Middle frontal gyrus (tissue), 1 donor: Measurements from ENCODE around the gene GIGYF2.

ENCODE experiments used
- DNase-seq: peaks from one replicate; pipeline ENCODE4 v3.0.0-alpha.2; 2015; ENCODE audit warnings: low spot score; ENCODE audit errors: extremely low spot score

Gene GIGYF2

DNA sequence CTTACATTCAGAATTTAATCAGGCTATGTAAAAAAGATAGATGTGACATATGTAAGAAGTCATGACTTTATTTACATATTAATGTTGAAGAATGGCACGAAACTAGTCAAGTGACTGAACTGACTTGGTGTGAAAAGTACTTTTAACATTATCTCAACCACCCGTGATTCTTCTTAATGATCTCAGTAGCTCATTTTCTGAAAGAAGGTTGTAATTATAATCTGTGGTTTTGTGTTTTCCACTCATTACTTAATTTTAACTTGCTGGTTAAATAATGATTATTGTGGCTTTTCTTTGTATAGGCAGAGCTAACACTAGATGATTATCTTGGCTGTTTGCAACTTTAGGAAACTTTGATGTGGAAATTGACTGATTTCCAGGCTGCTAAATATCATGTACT lies 60.8 kb downstream of the GIGYF2 start:
- DNase-seq: no peak

- DNase-seq: no peak
Measured at GRCh38 chr2:232761301-232761907, 64.3 kb downstream of the GIGYF2 start.

DNA sequence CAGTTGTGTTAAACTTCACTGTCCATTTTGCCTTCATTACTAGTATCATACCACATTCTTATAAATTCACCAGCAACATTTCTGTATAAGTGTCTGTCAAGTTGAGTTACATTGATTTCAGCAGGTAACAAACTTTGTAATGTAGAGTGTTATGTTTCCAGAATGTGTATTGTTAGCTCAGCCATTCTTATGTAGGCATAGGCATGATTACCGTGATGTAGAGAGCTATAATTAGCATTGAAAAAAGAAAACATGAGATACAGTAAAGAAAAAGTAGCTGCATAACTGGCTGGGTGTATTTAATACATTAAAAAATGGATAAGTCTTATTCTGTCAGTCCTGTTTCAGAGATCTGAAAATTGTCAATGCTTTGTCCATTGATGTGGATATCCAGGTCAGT lies 70.7 kb downstream of the GIGYF2 start:
- no peak for DNase-seq

DNA sequence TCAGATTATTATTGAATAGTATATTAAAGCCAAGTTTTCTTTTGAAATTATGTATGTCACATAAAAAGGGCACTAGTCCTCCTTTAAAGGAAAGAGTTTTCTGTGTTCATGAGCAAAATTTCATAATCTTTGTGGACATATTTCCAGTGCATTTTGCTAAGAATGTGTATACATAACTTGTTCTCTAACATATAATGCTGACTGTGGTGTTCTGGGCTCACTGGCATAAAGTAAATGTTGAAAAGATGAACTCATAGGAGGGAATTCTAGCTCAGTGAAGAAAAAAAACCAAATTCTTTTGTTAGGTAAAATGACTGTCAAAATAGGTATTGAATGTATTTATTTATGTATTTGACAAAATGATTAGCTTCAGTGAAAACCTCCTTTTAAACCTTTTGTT lies 73.1 kb downstream of the GIGYF2 start:
- no peak for DNase-seq

DNA sequence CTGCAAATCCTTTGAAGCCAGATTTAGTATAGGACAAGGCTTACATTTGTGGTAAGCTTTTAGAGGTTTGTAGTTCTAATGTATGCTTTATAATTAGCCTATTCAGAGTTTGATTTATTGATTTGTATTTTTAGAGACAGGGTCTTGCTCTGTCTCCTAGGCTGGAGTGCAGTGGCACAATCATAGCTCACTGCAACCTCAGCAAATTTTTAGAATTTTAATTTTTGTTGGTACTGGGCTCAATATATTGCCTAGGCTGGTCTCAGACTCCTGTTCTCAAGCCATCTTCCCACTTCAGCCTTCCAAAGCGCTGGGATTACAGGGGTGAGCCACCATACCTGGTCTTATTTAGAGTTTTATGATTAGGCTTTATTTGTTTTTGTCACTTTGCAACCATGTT lies 74.7 kb downstream of the GIGYF2 start:
- no peak for DNase-seq

DNA sequence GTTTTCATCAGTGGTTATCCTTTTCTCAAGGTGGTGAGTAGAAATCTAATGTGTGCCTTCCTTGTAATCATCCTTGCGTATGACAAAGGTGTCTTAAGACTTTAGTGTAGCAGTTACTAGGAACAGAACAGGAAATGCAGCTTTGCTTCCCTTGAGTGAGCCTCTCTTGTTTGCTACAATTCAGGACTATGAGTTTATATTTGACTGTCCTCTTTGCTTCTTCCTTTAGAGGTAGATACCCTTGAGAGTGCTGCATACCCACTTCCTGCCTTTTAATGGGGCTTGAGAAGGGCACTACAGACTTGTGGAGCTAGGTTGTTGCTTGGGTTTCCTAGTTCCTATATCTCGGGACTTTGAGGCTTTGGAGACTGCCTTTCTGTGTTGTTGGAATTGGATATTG lies 75.4 kb downstream of the GIGYF2 start:
- DNase-seq: no peak

GRCh38 chr2:232773815-232774214 lies 76.7 kb downstream of the GIGYF2 start:
- DNase-seq: no peak

DNA sequence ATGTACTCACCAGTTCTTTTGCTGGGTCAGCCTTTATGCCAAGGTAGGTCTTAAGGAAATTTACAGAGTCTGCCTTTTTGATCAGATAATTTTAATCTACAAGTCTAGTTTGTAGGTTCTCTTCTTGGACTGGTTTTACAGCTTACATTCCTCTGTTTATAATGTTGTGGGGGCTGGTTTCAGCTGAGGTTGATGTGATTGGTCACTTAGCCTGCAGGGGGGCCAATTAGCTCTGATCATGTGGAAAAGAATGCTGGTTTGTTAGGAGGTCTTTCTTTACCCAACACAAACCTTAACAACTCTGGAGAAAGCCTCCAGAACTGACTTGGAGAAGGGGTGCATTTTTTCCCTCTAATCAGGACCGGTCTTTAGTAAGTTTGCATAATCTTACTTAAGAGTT lies 79.3 kb downstream of the GIGYF2 start, which contains the start of gene KCNJ13:
TSS of gene KCNJ13 (minus strand) at position 131 of the 400 bp plus-strand sequence. CDS start 5,203 bp downstream, outside the sequence.
- DNase-seq: no peak

- DNase-seq: no peak
Measured at GRCh38 chr2:232777276-232777675, 80.1 kb downstream of the GIGYF2 start.

GRCh38 chr2:232779465-232779864 lies 82.3 kb downstream of the GIGYF2 start:
- no peak for DNase-seq

DNA sequence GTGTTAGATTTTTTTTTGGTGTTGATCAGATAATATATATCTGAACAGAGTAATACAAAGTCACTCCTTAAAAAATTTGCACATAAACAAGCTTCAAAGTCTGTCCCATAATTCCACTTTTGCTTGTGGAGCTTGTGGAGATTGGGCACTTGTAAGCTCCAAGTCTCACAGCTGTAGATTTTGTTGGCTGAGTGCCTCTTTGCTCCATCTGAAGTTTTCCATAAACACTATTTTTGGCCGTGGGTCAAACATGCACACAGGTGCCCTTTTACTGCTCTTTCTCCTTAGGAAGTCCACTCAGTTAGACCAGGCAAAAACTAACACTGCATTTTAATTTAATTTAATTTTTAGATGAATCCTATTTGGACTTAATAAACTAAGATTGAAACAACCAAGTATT lies 82.8 kb downstream of the GIGYF2 start:
- DNase-seq: no peak

GRCh38 chr2:232781765-232782164 lies 84.6 kb downstream of the GIGYF2 start:
- no peak for DNase-seq

DNA sequence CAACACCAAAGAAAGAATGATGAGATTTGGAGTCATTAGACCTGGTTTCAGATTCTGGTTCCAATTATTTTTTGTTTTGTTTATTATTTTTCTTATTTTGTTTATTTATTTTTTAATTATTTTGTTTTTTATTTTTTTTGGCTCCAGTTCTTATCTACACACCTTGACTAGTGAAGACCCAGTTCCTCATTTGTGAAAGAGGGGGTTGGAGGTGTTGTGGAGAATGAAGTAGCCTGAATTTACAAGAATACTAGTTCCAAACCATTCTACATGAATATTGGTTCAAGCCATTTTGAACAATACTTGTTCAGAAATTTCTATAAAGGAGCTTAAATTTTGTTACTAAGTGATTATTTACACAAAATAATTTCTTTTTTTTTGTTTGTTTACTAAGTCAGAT lies 86.1 kb downstream of the GIGYF2 start:
- no peak for DNase-seq

GRCh38 chr2:232787806-232788205 lies 90.7 kb downstream of the GIGYF2 start:
- no peak for DNase-seq

DNA sequence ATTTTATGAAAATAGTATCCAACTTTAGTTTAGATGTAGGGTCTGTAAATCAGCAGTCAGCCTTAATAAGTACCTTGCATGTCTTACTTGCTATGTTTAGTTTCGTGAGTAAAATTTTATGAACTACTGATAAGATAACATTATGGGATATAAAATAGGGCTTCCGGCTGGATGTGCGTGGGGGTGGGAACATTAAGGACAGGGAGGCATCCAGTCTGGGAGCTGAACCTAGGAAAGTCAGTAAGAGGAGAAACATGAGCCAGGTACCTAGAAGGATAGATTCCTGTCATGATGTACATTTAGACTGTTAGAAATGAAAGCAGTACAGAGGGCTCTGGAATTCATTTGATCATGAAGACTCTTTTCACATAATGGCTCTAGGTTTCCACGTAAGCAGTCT lies 92.0 kb downstream of the GIGYF2 start:
- DNase-seq: no peak

DNA sequence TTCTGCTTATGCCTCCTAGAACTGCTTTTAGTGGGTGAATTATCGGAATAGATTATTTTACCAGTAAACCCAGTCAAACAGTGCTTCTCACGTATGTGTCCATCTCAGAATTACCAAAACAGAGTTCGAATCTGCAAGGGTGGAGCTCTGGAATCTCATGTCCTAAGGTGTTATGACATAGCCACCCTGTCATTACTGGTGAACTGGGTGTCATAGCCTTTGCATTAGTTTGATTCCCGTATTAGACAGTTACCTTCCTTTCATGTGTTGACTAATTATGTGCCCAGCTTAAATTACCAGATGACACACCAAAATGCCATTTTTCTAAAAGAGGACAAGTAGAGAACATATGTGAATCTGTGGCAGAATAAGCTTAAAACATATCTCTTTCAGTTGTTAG lies 94.4 kb downstream of the GIGYF2 start:
- DNase-seq: no peak

- no peak for DNase-seq
Measured at GRCh38 chr2:232793271-232793670, 96.1 kb downstream of the GIGYF2 start.

DNA sequence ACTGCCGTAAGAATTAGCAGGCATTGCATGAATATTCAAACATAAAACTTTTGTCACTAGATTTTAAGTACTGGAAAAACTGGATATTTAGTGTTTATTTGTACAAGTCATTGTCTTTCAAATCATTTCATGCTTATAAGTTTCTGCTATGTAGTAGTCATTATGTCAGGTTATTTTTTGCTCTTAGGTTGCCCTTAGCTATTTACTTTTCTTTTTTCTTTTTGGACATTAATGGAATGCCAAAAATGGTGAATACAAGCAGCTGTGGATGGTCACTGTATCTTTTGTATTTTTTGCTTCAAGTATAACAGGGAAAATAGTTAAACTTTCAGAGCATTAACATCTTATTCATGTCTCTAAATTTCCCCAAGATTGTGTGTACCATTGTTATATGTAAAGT lies 97.8 kb downstream of the GIGYF2 start:
- no peak for DNase-seq

GRCh38 chr2:232795920-232796319 lies 98.8 kb downstream of the GIGYF2 start:
- no peak for DNase-seq

DNA sequence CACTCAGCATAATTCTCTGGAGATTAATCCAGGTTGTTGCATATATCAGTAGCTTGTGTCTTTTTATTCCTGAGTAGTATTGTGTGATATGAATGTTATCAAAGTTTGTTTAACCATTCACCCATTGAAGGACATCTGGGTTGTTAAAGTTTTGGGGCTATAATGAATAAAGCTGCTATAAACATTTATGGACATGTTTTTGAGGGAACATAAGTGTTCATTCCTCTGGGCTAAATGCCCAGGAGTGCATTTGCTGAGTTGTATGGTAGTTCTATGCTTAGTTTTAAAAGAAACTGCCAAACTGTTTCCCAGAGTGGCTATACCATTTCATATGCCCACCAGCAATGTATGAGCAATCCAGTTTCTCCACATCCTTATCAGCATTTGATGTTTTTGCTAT lies 101.1 kb downstream of the GIGYF2 start:
- DNase-seq: no peak

DNA sequence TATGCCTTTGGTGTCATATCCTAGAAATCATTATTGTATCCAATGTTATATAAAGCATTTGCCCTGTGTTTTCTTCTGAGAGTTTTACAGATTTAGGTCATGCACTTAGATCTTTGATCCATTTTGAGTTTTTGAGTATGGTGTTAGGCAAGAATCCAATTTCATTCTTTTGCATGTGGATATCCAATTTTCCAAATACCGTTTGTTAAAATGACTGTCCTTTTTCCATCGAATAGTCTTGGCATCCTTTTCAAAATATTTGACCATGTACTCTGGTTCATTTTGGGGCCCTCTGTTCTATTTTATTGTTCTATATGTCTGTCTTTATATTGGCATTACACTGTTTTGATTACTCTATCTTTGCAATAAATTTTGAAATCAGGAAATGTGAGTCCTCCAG lies 103.0 kb downstream of the GIGYF2 start:
- no peak for DNase-seq

DNA sequence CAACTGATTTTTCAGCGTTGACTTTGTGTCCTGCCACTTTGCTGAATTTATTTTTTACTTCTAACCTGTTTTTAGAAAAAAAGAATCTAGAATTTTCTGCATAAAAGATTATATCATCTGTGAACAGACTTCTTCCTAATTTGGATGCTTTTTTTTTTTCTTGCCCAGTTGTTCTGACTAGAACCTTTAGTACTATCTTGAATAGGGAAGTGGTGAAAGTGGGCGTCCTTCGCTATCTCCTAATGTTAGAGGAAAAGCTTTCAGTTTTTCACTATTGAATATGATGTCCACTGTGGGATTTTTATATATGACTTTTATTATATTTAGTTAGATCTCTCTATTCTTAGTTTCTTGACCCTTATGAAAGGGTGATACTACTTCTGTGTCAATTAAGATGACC lies 105.0 kb downstream of the GIGYF2 start:
- DNase-seq: no peak

DNA sequence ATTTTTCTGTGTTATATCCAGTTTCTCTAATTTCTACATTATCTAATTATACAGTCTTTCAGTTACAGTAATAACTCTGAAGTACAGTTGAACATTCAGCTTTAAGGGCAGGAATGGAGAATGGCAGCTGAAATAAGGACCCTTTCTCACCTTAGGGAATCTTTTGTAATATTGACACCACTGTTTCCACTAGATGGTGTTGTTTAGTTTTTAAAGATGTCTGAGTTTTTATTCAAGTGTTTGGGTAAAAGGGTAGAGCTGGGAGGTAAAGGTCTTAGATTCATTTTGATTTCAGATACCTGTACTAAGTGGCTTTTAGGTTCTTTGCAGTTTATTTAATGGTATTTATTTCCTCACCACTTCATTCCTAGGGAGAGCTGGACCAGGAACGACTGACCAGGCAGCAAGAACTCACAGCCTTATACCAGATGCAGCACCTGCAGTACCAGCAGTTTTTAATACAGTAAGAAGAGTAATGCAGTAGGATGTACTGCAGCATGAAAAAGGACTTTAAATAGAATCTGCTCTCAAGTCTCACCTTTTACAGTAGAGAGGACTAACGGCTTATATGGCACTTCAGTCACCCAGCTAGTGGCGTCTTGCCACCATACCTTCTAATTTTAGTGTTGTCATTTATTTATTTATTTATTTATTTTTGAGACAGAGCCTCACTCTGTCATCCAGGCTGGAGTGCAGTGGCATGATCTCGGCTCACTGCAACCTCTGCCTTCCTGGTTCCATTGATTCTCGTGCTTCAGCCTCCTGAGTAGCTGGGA lies 112.4 kb downstream of the GIGYF2 start:
- DNase-seq: no peak
